Fibroblast of the aortic adventitia (primary cell): Measurements from ENCODE around the gene ACTG2. TPM values are rescaled to one million over a fixed set of nuclear protein-coding genes. Genes with fewer than 3 reads are reported as not detected.

ENCODE experiments used
- DNase-seq: peaks from one replicate; pipeline ENCODE4 v3.0.0-alpha.2; 2010; ENCODE audit warnings: low read depth
- H3K4me3 ChIP-seq: 2 replicates; pipeline ENCODE4 v1.5.1; 2011; ENCODE audit warnings: low read depth, mild to moderate bottlenecking, control low read depth, low read length, moderate library complexity
- CTCF ChIP-seq: IDR thresholded peaks from 2 replicates; pipeline ENCODE4 v1.5.1; 2011; ENCODE audit warnings: mild to moderate bottlenecking, low read length, control low read depth, inconsistent platforms; ENCODE audit not compliant: insufficient read depth
- total RNA-seq: library from RNA; depleted of rRNA; stranded (reverse); fragments of >200 nt; gene quantifications from 2 replicates; pipeline ENCODE4 v1.2.3, GENCODE V29; 2012; ENCODE audit warnings: low replicate concordance

ACTG2 gene
- total RNA-seq, 1 donor = 2.4 TPM

GRCh38 chr2:73952499-73953446 is 60.0 kb downstream of the ACTG2 start:
- DNase-seq = peak; percentile 66
- no peak for TF ChIP-seq CTCF
- H3K4me3 ChIP-seq = no peak overlapping the region

GRCh38 chr2:73956218-73956865 is 63.5 kb downstream of the ACTG2 start:
- no peak for DNase-seq
- TF ChIP-seq CTCF = no peak
- no peak overlapping the region for H3K4me3 ChIP-seq

GRCh38 chr2:73961274-73961673 is 68.5 kb downstream of the ACTG2 start:
- no peak for DNase-seq
- no peak for TF ChIP-seq CTCF
- H3K4me3 ChIP-seq = no peak overlapping the region

GRCh38 chr2:73961823-73962615 is 69.2 kb downstream of the ACTG2 start:
- DNase-seq = no peak
- no peak overlapping the region for H3K4me3 ChIP-seq
- no peak for TF ChIP-seq CTCF

- no peak for DNase-seq
- no peak for TF ChIP-seq CTCF
- H3K4me3 ChIP-seq = no peak overlapping the region
Measured at GRCh38 chr2:73962798-73963197, 70.0 kb downstream of the ACTG2 start.

- no peak for TF ChIP-seq CTCF
- DNase-seq = no peak
- H3K4me3 ChIP-seq = no peak overlapping the region
Measured at GRCh38 chr2:73963385-73964120, 70.7 kb downstream of the ACTG2 start.
